Hepatocyte (in vitro differentiated cells): ENCODE data around the gene ZNF302. TPM values are rescaled to one million over a fixed set of nuclear protein-coding genes. Genes with fewer than 3 reads are reported as not detected.

Source experiments
- DNase-seq: peaks from one replicate; pipeline ENCODE4 v3.0.0-alpha.2; 2016; ENCODE audit warnings: low spot score
- H2AFZ ChIP-seq: fragments of 200-600 bp; sonication (generic); 2 replicates; pipeline ENCODE4 v1.6.0; 2016; ENCODE audit warnings: antibody characterized with exemption, mild to moderate bottlenecking
- H3K27ac ChIP-seq: fragments of 200-600 bp; sonication (generic); 2 replicates; pipeline ENCODE4 v1.5.1; 2016; ENCODE audit warnings: mild to moderate bottlenecking
- H3K27me3 ChIP-seq: fragments of 200-600 bp; sonication (generic); 2 replicates; pipeline ENCODE4 v1.6.1; 2016
- H3K36me3 ChIP-seq: fragments of 200-600 bp; sonication (generic); replicated peaks from 2 replicates; pipeline ENCODE4 v1.5.1; 2016; ENCODE audit warnings: low read depth; ENCODE audit not compliant: insufficient read depth
- H3K4me1 ChIP-seq: fragments of 200-600 bp; sonication (generic); 2 replicates; pipeline ENCODE4 v1.5.1; 2016; ENCODE audit warnings: mild to moderate bottlenecking, moderate library complexity; ENCODE audit not compliant: insufficient read depth
- H3K4me2 ChIP-seq: fragments of 200-600 bp; sonication (generic); 2 replicates; pipeline ENCODE4 v1.6.0; 2016
- H3K4me3 ChIP-seq: fragments of 200-600 bp; sonication (generic); 2 replicates; pipeline ENCODE4 v1.5.1; 2016; ENCODE audit warnings: mild to moderate bottlenecking
- H3K79me2 ChIP-seq: fragments of 200-600 bp; sonication (generic); 2 replicates; pipeline ENCODE4 v1.6.0; 2017; ENCODE audit warnings: mild to moderate bottlenecking
- H3K9me2 ChIP-seq: fragments of 200-600 bp; sonication (generic); replicated peaks from 2 replicates; pipeline ENCODE4 v1.6.0; 2017; ENCODE audit warnings: mild to moderate bottlenecking; ENCODE audit not compliant: insufficient read depth
- H3K9me3 ChIP-seq: fragments of 200-600 bp; sonication (generic); 2 replicates; pipeline ENCODE4 v1.5.1; 2016; ENCODE audit warnings: low read depth, mild to moderate bottlenecking
- H4K20me1 ChIP-seq: fragments of 200-600 bp; sonication (generic); 2 replicates; pipeline ENCODE4 v1.6.0; 2016; ENCODE audit warnings: mild to moderate bottlenecking; ENCODE audit not compliant: insufficient read depth, poor library complexity, severe bottlenecking
- CTCF ChIP-seq: fragments of 200-600 bp; sonication (generic); IDR thresholded peaks from 2 replicates; pipeline ENCODE4 v1.5.1; 2016; ENCODE audit warnings: antibody characterized with exemption, mild to moderate bottlenecking; ENCODE audit not compliant: poor library complexity
- EZH2 ChIP-seq: fragments of 200-600 bp; sonication (generic); IDR thresholded peaks from 2 replicates; pipeline ENCODE4 v1.6.1; 2016; ENCODE audit warnings: antibody characterized with exemption, mild to moderate bottlenecking, borderline replicate concordance
- EZH2phosphoT487 ChIP-seq: fragments of 200-600 bp; sonication (generic); IDR thresholded peaks from one replicate; pipeline ENCODE4 v1.6.1; 2018; ENCODE audit warnings: antibody characterized with exemption, mild to moderate bottlenecking, low read depth, moderate library complexity; ENCODE audit not compliant: unreplicated experiment, severe bottlenecking
- WGBS: methylation state at CpG from one replicate; pipeline ENCODE4 v1.1.6; 2016; ENCODE audit warnings: low lambda C conversion rate; ENCODE audit errors: missing lambda C conversion rate; 5-methylcytosine and 5-hydroxymethylcytosine counted together
- polyA plus RNA-seq: library from polyadenylated mRNA; unstranded; fragments of >200 nt; fragmentation: Nextera tagmentation; extraction: Ambion mirVana; gene quantifications from 2 replicates; pipeline ENCODE4 v1.2.1, GENCODE V29; 2016
- total RNA-seq: library from RNA; depleted of rRNA; stranded (reverse); fragments of >200 nt; gene quantifications from 2 replicates; pipeline ENCODE4 v1.2.3, GENCODE V29; 2014

Gene ZNF302
- total and polyA plus RNA-seq, 2 experiments from 2014 or later, result 19.5 to 29.1 TPM

DNA sequence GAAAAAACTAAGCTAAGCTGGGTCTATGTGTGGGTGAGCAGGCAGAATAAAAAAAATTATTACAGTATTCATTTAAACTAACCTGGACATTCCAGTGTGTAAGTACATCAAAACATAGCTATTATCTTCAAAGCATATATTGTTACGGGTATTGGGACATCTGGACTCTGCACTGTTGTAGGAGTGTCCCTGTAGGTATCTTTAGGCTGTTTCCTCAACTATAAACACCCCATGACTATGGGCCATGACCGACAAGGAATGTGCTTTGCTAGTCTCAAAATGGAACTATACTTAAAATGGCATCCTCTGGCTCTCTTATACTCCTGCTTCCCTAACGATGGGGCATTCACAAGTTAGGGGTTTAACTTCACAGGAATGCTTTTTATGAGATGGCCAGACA is 3.9 kb upstream of the ZNF302 start:
- Histone ChIP-seq H3K4me2 (peak overlapping the region; percentile 42), H3K4me1 (peaks cover 20% of the 10 kb centered on the region), H3K9me3 (no peaks in the 10 kb centered on the region), H2AFZ (no peak overlapping the region), H3K27me3 (no peaks in the 10 kb centered on the region), H3K79me2 (peaks cover 6% of the 10 kb centered on the region), H3K9me2 (no peaks in the 10 kb centered on the region), H4K20me1 (no peaks in the 10 kb centered on the region), H3K27ac (peak overlapping the region; percentile 78), H3K4me3 (no peak overlapping the region), H3K36me3 (no peaks in the 10 kb centered on the region)
- DNase-seq, result peak; percentile 33
- no peak for TF ChIP-seq EZH2
- no peak for TF ChIP-seq EZH2phosphoT487
- TF ChIP-seq CTCF, result no peak
- WGBS, result 74% methylated on average over 3 of the region's 3 CpGs

DNA sequence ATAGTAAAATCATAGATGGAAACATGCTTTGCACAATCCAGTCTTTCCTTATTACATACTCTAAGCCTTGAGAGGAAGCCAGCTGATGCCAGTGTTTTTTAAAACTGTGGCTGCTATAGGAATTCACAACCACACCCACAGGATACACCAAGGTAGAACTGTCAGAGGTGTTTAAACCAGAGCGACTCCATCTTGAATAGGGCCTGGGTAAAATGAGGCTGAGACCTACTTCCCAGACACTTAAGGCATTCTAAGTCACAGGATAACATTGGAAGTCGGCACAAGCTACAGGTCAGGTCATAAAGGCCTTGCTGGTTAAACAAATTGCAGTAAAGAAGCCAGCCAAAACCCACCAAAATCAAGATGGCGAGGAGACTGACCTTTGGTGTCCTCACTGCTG is 2.2 kb upstream of the ZNF302 start:
- Histone ChIP-seq H3K4me1 (peaks cover 23% of the 10 kb centered on the region), H3K4me3 (no peak overlapping the region), H3K9me2 (no peaks in the 10 kb centered on the region), H3K4me2 (peak overlapping the region; percentile 42), H3K79me2 (peaks cover 17% of the 10 kb centered on the region), H3K9me3 (peaks cover 4% of the 10 kb centered on the region), H4K20me1 (no peaks in the 10 kb centered on the region), H2AFZ (no peak overlapping the region), H3K27me3 (no peaks in the 10 kb centered on the region), H3K27ac (no peak overlapping the region), H3K36me3 (no peaks in the 10 kb centered on the region)
- 96% methylated on average over 3 of the region's 3 CpGs for WGBS
- no peak for TF ChIP-seq EZH2phosphoT487
- DNase-seq, result no peak

DNA sequence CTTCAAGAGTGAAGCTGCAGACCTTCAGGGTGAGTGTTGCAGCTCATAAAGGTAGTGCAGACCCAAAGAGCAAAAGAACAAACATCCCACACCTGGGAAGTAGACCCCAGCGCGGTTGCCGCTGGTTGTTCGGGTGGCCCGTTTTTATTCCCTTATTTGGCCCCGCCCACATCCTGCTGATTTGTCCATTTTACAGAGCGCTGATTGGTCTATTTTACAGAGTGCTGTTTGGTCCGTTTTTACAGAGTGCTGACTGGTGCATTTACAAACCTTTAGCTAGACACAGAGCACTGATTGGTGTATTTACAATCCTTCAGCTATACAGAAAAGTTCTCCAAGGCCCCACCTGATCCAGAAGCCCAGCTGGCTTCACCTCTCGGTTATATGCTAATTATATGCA is 1.6 kb upstream of the ZNF302 start:
- Histone ChIP-seq H4K20me1 (no peaks in the 10 kb centered on the region), H3K36me3 (no peaks in the 10 kb centered on the region), H3K27me3 (no peaks in the 10 kb centered on the region), H3K4me2 (peak overlapping the region; percentile 78), H3K9me2 (no peaks in the 10 kb centered on the region), H3K27ac (no peak overlapping the region), H3K4me1 (peaks cover 23% of the 10 kb centered on the region), H3K79me2 (peaks cover 17% of the 10 kb centered on the region), H3K4me3 (no peak overlapping the region), H3K9me3 (peaks cover 10% of the 10 kb centered on the region), H2AFZ (peak overlapping the region; percentile 79)
- DNase-seq, result no peak
- 96% methylated on average over 9 of the region's 9 CpGs for WGBS
- no peak for TF ChIP-seq CTCF
- TF ChIP-seq EZH2, result no peak

DNA sequence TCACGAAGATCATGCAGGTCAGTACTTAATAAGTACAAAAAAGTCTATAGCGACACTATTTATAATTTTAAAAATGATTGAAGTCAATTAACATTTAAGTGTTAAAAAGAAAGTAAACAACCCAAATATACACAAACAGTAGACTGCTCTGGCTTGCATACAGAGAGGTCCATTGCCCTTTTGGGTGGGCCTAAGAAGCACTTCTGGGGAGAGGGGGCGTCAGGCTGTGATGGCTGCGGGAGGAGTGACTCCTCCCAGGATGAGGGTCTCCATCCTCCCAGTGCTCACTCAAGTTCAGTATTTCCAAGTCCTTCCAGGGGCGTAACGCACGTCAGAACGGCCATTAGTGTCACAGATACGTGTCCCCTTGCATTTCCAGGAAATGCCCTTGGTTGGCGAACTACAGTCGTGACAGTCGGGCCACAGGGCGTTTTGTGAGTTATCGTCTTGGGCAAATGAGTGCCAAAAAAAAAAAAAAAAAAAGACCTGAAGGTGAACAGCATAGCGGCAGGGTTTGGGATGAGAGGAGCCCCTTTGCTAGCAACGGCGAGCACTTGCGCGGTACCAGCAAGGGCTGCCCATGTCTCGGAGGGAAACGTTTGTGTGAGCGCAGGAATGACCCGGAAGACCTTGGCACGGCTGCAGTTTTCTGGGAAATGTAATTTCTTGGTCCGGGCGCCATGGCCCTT is 637 bp upstream of the ZNF302 start, which contains the start of gene SCGB2B2:
TSS of gene SCGB2B2 (minus strand) at position 463 of the 689 bp plus-strand sequence. CDS start 82,596 bp downstream, outside the sequence.
- Histone ChIP-seq H3K27me3 (no peaks in the 10 kb centered on the region), H3K36me3 (peaks cover 3% of the 10 kb centered on the region), H3K9me2 (no peaks in the 10 kb centered on the region), H3K4me2 (peak within 1 kb of the TSS; percentile 90), H3K27ac (peak within 1 kb of the TSS; percentile 97), H4K20me1 (no peaks in the 10 kb centered on the region), H3K4me1 (peaks cover 23% of the 10 kb centered on the region), H3K4me3 (peak within 1 kb of the TSS; percentile 41), H2AFZ (peak within 1 kb of the TSS; percentile 79), H3K79me2 (peaks cover 17% of the 10 kb centered on the region), H3K9me3 (peaks cover 16% of the 10 kb centered on the region)
- no peak for TF ChIP-seq EZH2phosphoT487
- no peak for TF ChIP-seq CTCF
- TF ChIP-seq EZH2, result no peak
- WGBS, result 7% methylated on average over 26 of the region's 26 CpGs
- no peak for DNase-seq
